GM18511 (cell line): ENCODE measurements around the gene PEX14.

Experiments used
- ATAC-seq: cut with Tn5 transposase; IDR thresholded peaks from one replicate; pipeline ENCODE4 v1.9.1; 2021; ENCODE audit warnings: mild to moderate bottlenecking, moderate library complexity; ENCODE audit not compliant: unreplicated experiment

The PEX14 gene

GRCh38 chr1:10642403-10643080 lies 167.8 kb downstream of the PEX14 start:
- no peak for ATAC-seq

GRCh38 chr1:10643607-10644306 lies 169.0 kb downstream of the PEX14 start:
- ATAC-seq = no peak

- no peak for ATAC-seq
These were observed 169.8 kb downstream of the PEX14 start for GRCh38 chr1:10644307-10645128.

GRCh38 chr1:10646347-10646861 lies 171.7 kb downstream of the PEX14 start:
- no peak for ATAC-seq

GRCh38 chr1:10647414-10648170 lies 172.8 kb downstream of the PEX14 start:
- ATAC-seq = no peak

- ATAC-seq = no peak
These were observed 174.2 kb downstream of the PEX14 start for GRCh38 chr1:10648689-10649516.

GRCh38 chr1:10649517-10650201 lies 174.9 kb downstream of the PEX14 start:
- ATAC-seq = no peak

GRCh38 chr1:10650556-10651388 lies 176.0 kb downstream of the PEX14 start:
- ATAC-seq = no peak

- no peak for ATAC-seq
These were observed 176.6 kb downstream of the PEX14 start for GRCh38 chr1:10651389-10651766.

- ATAC-seq = no peak
These were observed 177.0 kb downstream of the PEX14 start for GRCh38 chr1:10651793-10652192.

GRCh38 chr1:10652626-10653025 lies 177.9 kb downstream of the PEX14 start:
- no peak for ATAC-seq

- no peak for ATAC-seq
These were observed 178.8 kb downstream of the PEX14 start for GRCh38 chr1:10653370-10654125.

- ATAC-seq = no peak
These were observed 180.3 kb downstream of the PEX14 start for GRCh38 chr1:10655002-10655401.

- no peak for ATAC-seq
These were observed 181.7 kb downstream of the PEX14 start for GRCh38 chr1:10656431-10656830.

- no peak for ATAC-seq
These were observed 182.5 kb downstream of the PEX14 start for GRCh38 chr1:10657088-10657847.

GRCh38 chr1:10658396-10659066 lies 183.8 kb downstream of the PEX14 start:
- no peak for ATAC-seq
